HG02970 (cell line): ENCODE results near the gene CITED2.
"Not testable (repeated sequence)": the region's sequence is repeated elsewhere in the genome, so short reads cannot be mapped to it uniquely, and the experiment has no call there.

Experiments used
- ATAC-seq: cut with Tn5 transposase; IDR thresholded peaks from one replicate; pipeline ENCODE4 v1.9.1; 2021; ENCODE audit warnings: mild to moderate bottlenecking, moderate library complexity, moderate number of reproducible peaks; ENCODE audit not compliant: unreplicated experiment, low FRiP score

CITED2 gene

DNA sequence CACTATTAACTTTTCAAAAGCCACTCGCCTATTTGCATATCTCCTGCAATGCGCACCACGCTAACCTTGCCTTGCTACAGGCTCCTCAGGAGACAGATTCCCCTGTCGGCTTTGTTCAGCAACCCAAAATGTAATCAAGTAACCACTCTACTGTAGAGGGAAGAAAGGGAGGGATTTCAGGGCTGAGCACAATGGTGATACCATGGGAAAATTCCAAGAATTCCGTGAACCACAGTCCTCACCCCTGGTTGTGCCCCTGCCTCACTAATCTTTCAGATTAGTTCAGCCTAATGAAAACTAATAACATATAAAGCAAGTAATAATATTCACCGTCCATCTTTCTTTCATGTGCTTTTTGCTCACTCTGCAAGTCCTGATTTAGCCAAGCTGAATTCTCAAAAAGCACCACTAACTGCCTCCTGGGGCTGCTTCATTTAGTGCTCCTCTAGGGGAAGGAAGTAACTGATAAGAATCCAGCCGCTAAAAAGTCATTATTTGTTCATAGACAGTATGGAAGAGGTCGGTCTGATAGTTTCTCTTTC, 6.6 kb downstream of the CITED2 start:
- ATAC-seq: no peak

DNA sequence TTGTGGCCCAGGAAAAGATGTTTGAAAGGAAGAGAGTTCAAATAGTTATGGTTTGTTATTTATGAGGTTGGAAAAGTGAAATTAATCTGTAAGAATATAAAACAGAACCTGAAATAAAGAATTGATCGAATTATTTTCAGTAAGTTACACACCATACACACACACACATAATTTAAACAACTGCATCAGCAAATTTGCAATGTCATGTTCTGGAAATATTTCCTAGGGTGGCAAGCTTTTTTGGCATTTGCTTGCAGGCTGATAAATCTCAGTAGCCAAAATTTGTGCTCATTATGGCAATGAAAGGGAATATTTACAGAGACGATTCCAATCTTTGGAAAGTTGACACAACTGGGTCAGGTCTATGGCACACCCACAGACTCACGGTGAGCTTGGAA, 9.5 kb downstream of the CITED2 start:
- no peak for ATAC-seq

- ATAC-seq: no peak
These were observed 10.0 kb downstream of the CITED2 start for GRCh38 chr6:139364302-139364981.

DNA sequence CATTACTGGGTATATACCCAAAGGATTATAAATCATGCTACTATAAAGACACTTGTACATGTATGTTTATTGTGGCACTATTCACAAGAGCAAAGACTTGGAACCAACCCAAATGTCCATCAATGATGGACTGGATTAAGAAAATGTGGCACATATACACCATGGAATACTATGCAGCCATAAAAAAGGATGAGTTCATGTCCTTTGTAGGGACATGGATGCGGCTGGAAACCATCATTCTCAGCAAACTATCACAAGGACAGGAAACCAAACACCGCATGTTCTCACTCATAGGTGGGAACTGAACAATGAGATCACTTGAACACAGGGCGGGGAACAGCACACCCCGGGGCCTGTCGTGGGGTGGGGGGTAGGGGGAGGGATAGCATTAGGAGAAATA, 10.7 kb downstream of the CITED2 start:
- not testable (repeated sequence) for ATAC-seq

DNA sequence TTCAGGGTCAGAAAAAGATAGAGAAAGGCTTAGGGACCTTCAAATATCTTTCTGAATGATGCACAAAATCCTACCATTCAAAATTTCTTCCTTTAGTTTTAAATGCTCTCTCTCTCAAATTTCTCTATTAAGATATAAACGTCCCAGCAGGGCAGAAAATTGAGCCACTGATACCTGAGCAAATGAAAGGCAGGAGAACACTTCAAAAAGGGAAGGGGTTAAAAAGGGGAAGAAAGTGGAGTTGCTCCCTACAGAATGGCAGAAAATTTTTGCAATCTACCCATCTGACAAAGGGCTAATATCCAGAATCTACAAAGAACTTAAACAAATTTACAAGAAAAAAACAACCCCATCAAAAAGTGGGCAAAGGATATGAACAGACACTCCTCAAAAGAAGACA, 11.3 kb downstream of the CITED2 start:
- not testable (repeated sequence) for ATAC-seq

DNA sequence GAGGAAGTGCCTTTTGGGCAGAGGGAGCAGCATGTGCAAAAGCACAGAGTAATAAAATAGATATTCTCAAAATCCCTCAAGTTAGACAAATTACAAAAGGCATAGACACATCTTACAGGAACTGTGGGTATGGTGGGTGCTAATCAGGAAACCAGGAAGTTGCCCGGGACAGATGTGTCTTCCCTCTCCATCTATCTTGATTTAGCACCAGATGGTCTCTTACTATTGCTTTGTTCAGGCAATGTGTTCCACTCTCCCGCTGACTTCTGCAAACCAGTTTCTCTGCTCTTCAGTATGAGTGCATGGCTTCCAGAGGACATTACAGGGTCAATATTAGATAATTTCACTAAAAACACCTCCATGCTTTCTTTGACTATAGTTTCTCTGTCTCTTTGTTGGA, 13.2 kb downstream of the CITED2 start:
- no peak for ATAC-seq

- no peak for ATAC-seq
These were observed 17.5 kb downstream of the CITED2 start for GRCh38 chr6:139356924-139357323.

DNA sequence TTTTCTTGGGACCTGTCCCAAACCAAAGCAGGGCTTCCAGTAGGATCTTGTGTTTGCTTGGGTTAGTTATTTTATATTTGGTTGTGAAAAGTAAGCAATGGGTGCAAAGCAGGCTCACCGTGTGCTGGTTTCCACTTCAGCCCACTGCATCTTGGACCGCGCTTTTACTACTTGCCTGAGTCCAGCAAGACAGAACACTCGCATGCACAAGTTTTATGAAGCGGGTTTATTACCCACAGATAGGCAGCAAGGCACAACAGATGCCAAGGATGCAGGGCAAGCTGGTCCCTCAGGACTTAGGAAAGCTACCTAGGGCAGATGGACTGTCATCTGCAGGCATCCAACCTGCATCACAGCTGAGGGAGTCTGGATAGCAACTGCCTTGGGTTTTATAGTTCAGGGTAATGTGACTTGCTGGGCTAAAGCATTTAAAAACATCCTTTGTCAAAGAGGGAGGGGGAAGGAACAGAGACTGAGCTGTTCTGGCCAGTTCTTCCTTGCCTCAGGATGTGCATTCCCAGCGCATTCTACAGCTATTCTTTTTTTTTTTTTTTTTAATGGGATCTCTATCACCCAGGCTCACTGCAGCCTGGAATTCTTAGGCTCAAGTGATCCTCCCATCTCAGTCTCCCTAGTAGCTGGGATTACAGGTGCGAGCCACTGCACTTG, 18.5 kb downstream of the CITED2 start:
- ATAC-seq: no peak

DNA sequence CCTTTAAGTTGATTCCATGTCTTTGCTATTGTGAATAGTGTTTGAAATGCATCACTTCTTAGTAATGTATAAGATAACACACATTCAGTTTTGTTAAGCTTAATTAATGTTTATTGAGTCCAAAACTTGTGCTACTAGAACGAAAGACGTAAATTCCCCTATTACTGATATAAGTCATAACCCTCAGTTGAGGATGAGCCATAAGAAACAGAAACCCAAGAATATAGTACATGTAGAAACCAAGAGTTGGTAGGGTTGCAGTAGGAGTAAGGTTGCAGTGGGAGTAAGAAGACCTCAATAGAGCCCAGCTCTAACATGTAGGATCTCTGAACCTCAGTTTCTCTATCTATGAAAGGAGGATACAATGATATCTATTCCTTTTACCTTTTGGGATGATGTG, 19.3 kb downstream of the CITED2 start:
- ATAC-seq: no peak

DNA sequence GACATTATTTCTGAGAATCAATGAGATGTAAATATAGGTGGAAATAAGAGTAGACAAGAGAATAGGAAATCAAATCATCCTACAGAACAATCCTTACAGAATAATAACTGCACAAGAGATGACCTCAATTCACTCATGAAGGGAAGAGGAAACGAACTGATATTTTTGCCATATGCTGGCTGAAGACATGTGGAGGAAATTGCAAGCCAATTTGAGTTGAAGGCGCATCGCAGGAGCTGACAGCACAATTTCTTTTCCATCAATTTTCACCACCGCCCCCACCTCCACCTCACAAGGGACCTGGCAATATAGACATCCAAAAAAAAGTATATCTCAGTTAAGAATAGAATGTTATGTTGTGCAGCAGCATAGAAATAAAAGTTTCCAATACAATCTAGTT, 20.3 kb downstream of the CITED2 start:
- ATAC-seq: no peak

DNA sequence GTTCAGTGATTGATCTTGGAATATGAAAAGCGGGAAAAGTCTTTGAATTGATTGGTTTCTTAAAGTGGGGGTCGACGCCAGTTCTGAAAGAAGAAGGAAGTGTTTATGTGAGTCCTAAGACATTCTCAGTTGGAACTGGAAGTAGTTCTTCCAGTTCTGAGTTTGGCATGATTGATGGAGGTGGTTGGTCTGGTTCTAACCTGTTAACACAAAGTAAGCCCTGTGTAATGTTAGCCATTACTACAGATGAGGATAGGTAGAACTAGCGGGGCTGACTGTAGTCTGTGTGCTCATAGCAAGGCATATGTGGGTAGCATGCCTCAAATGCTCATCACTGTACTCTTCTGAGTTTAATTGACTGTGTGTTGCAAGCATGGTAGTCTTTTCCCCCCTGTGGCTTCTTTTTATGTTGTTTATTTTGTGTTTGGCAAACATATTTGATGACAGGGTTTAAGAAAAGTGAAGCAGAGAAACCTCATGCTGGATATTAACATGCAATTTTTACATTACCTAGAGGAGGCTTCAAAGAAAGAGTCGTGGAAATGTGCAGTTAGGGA, 24.9 kb downstream of the CITED2 start:
- no peak for ATAC-seq

GRCh38 chr6:139346392-139346791, 28.1 kb downstream of the CITED2 start:
- ATAC-seq: no peak

GRCh38 chr6:139344186-139344963, 30.1 kb downstream of the CITED2 start:
- ATAC-seq: no peak

- no peak for ATAC-seq
These were observed 31.2 kb downstream of the CITED2 start for GRCh38 chr6:139343052-139343750.

DNA sequence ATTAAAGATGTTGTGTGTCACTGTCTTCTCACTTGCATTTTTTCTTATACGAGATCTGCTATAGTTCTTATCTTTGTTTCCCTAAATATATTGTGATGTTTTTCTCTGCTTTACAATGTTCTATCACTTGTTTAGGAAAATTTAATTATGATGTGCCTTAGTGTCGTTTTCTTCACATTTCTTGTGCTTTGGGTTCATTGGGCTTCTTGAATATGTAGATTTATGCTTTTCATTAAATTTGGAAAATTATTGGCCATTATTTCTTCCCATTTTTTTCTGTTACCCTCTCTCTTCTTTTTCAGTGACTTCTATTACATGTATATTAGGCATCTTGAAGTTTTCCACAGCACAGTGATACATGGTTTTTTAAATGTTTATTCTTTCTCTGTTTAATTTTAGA, 33.4 kb downstream of the CITED2 start:
- no peak for ATAC-seq

DNA sequence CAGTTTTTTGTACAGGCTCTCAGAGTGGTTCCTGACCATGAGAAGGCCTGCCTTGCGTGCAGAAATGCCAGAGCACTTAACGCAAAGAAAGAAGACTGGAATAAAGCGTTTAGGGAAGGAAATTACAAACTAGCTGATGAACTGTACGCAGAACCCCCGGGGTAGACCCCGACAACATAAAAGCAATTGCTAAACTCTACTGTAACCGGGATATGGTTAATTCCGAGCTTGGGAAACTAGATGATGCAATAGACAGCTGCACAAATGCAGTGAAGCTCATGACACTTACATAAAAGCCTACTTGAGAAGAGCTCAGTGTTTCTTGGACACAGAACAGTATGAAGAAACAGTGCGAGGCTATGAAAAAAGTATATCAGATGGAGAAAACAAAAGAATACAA, 35.7 kb downstream of the CITED2 start:
- ATAC-seq: no peak

DNA sequence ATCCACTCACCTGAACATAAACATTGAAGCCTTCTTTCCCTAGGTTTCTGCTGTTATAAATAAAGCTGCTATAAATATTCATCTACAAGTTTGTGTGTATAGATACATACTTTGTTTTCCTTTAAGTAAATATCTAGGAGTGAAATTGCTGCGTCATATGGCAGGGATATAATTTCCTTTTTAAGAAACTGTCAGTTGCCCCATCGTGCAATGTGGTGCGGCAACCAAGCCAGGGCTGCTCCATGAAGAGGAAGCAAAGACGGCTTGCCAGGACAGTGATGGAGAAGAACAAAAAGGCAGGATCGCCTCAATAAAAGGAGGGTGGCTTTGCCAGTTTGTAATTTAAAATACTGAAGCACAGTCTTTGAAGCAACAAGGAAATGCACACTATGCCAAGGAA, 36.6 kb downstream of the CITED2 start:
- ATAC-seq: no peak

GRCh38 chr6:139337001-139337400, 37.4 kb downstream of the CITED2 start:
- no peak for ATAC-seq

DNA sequence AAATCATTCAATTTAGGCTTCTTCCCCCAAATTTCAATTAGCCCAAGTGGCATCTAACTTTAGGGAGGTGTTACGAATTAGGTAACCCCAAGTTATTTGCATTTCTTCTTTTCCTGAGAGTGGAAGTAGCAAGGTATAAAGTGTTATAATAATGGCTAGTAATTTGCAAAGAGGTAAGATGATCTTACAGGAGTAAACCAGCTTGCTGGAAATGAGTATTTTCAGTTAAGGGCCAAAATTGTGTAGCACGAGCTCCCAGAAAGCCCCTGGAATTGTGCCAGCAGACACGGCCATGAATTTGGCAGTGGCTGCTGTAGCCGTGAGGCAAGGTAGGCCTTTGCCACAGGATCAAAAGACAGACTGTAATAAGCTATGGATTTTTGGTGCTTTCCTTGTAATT, 38.0 kb downstream of the CITED2 start:
- no peak for ATAC-seq

DNA sequence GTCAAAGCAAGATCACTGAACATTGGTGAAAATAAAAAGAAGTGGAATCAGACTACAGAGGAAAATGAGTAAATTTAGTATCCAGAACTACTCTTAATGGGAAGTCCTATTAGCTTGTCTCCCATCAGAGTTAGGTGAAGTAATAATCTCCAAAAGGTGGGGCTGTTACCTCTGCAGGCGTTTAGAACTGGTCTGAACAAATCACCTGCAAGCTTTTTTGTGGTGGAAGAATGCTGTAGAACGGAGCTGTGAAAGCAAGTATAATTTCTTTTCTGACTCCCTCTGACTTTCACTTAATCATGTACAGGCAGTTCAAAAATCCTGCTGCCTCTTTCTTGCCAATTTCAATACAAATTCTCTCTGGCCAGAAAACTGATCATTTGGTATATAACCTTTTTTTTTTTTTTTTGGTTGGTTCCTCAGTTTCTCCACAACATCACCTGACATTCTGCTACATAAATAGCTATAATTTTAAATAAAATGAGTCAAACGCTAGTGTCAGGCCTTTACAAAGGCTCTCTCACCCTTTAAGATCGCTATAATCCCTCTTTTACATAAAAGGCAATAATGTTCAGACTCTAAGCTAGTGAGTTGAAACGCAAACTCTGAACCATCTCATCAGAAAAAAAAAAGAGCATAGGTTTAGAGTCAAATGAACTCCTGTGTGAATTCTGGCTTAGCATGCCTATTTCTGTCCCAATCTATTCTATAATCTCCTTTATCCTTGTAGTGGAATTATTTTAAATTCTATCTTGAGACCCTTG, 38.8 kb downstream of the CITED2 start:
- no peak for ATAC-seq
